Hepatocyte (in vitro differentiated cells): ENCODE measurements around the gene PROK1. TPM values are rescaled to one million over a fixed set of nuclear protein-coding genes. Genes with fewer than 3 reads are reported as not detected.
A peak's percentile ranks its signal among the peaks of the same experiment; 100 is the strongest.

Experiments used
- DNase-seq: peaks from one replicate; pipeline ENCODE4 v3.0.0-alpha.2; 2016; ENCODE audit warnings: low spot score
- H2AFZ ChIP-seq: fragments of 200-600 bp; sonication (generic); 2 replicates; pipeline ENCODE4 v1.6.0; 2016; ENCODE audit warnings: antibody characterized with exemption, mild to moderate bottlenecking
- H3K27ac ChIP-seq: fragments of 200-600 bp; sonication (generic); 2 replicates; pipeline ENCODE4 v1.5.1; 2016; ENCODE audit warnings: mild to moderate bottlenecking
- H3K27me3 ChIP-seq: fragments of 200-600 bp; sonication (generic); 2 replicates; pipeline ENCODE4 v1.6.1; 2016
- H3K36me3 ChIP-seq: fragments of 200-600 bp; sonication (generic); replicated peaks from 2 replicates; pipeline ENCODE4 v1.5.1; 2016; ENCODE audit warnings: low read depth; ENCODE audit not compliant: insufficient read depth
- H3K4me1 ChIP-seq: fragments of 200-600 bp; sonication (generic); 2 replicates; pipeline ENCODE4 v1.5.1; 2016; ENCODE audit warnings: mild to moderate bottlenecking, moderate library complexity; ENCODE audit not compliant: insufficient read depth
- H3K4me2 ChIP-seq: fragments of 200-600 bp; sonication (generic); 2 replicates; pipeline ENCODE4 v1.6.0; 2016
- H3K4me3 ChIP-seq: fragments of 200-600 bp; sonication (generic); 2 replicates; pipeline ENCODE4 v1.5.1; 2016; ENCODE audit warnings: mild to moderate bottlenecking
- H3K79me2 ChIP-seq: fragments of 200-600 bp; sonication (generic); 2 replicates; pipeline ENCODE4 v1.6.0; 2017; ENCODE audit warnings: mild to moderate bottlenecking
- H3K9me2 ChIP-seq: fragments of 200-600 bp; sonication (generic); replicated peaks from 2 replicates; pipeline ENCODE4 v1.6.0; 2017; ENCODE audit warnings: mild to moderate bottlenecking; ENCODE audit not compliant: insufficient read depth
- H3K9me3 ChIP-seq: fragments of 200-600 bp; sonication (generic); 2 replicates; pipeline ENCODE4 v1.5.1; 2016; ENCODE audit warnings: low read depth, mild to moderate bottlenecking
- H4K20me1 ChIP-seq: fragments of 200-600 bp; sonication (generic); 2 replicates; pipeline ENCODE4 v1.6.0; 2016; ENCODE audit warnings: mild to moderate bottlenecking; ENCODE audit not compliant: insufficient read depth, poor library complexity, severe bottlenecking
- EZH2 ChIP-seq: fragments of 200-600 bp; sonication (generic); IDR thresholded peaks from 2 replicates; pipeline ENCODE4 v1.6.1; 2016; ENCODE audit warnings: antibody characterized with exemption, mild to moderate bottlenecking, borderline replicate concordance
- EZH2phosphoT487 ChIP-seq: fragments of 200-600 bp; sonication (generic); IDR thresholded peaks from one replicate; pipeline ENCODE4 v1.6.1; 2018; ENCODE audit warnings: antibody characterized with exemption, mild to moderate bottlenecking, low read depth, moderate library complexity; ENCODE audit not compliant: unreplicated experiment, severe bottlenecking
- WGBS: methylation state at CpG from one replicate; pipeline ENCODE4 v1.1.6; 2016; ENCODE audit warnings: low lambda C conversion rate; ENCODE audit errors: missing lambda C conversion rate; 5-methylcytosine and 5-hydroxymethylcytosine counted together
- polyA plus RNA-seq: library from polyadenylated mRNA; unstranded; fragments of >200 nt; fragmentation: Nextera tagmentation; extraction: Ambion mirVana; gene quantifications from 2 replicates; pipeline ENCODE4 v1.2.1, GENCODE V29; 2016
- total RNA-seq: library from RNA; depleted of rRNA; stranded (reverse); fragments of >200 nt; gene quantifications from 2 replicates; pipeline ENCODE4 v1.2.3, GENCODE V29; 2014
- TF ChIP-seq, protein P1 (sequence below): fragments of 200-600 bp; sonication (generic); IDR thresholded peaks from 2 replicates; pipeline ENCODE4 v1.5.1; 2016; ENCODE audit warnings: antibody characterized with exemption, mild to moderate bottlenecking; ENCODE audit not compliant: poor library complexity

The PROK1 gene
- total and polyA plus RNA-seq, 2 experiments from 2014 or later: 8.8 to 9.4 TPM

DNA sequence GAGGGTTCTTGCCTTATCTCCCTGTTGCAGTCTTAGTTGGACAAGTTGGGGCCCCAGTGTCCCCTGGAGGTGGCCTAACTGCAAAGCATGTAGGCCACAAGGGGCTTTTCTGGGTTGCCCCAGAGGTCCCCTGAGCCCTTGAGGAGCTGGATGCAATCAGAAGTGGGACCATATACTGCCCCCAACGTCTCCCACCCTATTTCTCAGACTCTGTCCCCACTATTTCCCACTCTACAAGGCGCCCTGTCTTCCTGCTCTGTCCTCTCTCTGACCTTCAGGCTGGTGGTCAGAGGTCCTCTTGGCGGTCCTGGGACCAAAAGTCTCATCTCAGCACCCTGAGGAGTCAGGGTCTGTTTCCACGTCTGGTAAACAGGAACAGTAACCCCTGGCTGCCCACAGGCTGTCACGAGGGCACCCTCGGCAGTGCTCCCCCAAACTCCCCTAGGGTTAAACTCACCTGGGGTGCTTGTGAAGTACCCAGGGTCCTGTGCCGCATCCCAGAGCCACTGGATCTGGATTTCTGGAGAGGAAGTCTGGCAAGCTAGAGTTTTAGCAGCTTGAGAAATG lies 14.9 kb downstream of the PROK1 start:
- H3K4me1 ChIP-seq: peaks cover 34% of the 10 kb centered on the region
- H3K27ac ChIP-seq: peak overlapping the region; percentile 86
- no peaks in the 10 kb centered on the region for H3K9me2 ChIP-seq
- no peaks in the 10 kb centered on the region for H3K9me3 ChIP-seq
- WGBS: 86% methylated on average over 7 of the region's 7 CpGs
- H2AFZ ChIP-seq: no peak overlapping the region
- no peaks in the 10 kb centered on the region for H4K20me1 ChIP-seq
- no peak overlapping the region for H3K4me3 ChIP-seq
- TF ChIP-seq EZH2: no peak
- TF ChIP-seq EZH2phosphoT487: no peak
- TF ChIP-seq, protein P1, sequence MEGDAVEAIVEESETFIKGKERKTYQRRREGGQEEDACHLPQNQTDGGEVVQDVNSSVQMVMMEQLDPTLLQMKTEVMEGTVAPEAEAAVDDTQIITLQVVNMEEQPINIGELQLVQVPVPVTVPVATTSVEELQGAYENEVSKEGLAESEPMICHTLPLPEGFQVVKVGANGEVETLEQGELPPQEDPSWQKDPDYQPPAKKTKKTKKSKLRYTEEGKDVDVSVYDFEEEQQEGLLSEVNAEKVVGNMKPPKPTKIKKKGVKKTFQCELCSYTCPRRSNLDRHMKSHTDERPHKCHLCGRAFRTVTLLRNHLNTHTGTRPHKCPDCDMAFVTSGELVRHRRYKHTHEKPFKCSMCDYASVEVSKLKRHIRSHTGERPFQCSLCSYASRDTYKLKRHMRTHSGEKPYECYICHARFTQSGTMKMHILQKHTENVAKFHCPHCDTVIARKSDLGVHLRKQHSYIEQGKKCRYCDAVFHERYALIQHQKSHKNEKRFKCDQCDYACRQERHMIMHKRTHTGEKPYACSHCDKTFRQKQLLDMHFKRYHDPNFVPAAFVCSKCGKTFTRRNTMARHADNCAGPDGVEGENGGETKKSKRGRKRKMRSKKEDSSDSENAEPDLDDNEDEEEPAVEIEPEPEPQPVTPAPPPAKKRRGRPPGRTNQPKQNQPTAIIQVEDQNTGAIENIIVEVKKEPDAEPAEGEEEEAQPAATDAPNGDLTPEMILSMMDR: no peak
- no peaks in the 10 kb centered on the region for H3K27me3 ChIP-seq
- DNase-seq: no peak
- no peaks in the 10 kb centered on the region for H3K79me2 ChIP-seq
- H3K4me2 ChIP-seq: peak overlapping the region; percentile 19
- H3K36me3 ChIP-seq: no peaks in the 10 kb centered on the region

DNA sequence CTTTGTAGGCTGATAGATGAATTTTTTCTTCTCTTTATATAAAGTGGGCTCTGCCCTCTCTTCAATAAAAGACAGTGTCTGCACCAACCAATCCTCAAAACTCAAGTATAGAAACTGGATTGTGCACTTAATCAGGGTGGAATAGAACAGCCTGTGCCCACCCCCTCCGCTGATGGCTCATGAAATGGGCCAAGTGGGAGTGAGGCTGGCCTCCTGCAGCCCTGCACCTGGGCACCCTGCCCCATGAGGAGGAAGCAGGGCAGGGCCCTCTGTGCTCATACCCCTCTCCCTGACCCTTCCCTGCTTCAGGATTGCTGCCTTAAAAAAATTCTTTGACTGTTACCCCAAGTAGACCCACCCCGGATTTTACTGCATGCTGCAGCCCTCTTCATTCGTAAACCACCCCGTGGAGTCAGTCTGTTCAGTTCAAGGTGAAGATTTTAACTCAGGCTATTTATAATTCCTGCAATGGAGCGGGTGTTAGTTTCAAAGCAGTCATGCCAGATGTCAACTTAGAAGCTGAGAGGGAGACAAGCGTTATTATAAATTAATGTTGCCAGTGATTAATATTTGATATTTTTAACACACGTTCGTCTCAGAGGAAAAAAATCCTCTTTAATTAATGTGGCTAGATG lies 15.8 kb downstream of the PROK1 start:
- Histone ChIP-seq H3K79me2 (no peaks in the 10 kb centered on the region), H2AFZ (no peak overlapping the region), H3K36me3 (no peaks in the 10 kb centered on the region), H3K4me3 (no peak overlapping the region), H3K27ac (peak overlapping the region; percentile 86), H3K27me3 (no peaks in the 10 kb centered on the region), H3K4me1 (peaks cover 34% of the 10 kb centered on the region), H3K9me3 (no peaks in the 10 kb centered on the region), H3K9me2 (no peaks in the 10 kb centered on the region), H3K4me2 (no peak overlapping the region), H4K20me1 (no peaks in the 10 kb centered on the region)
- WGBS: 81% methylated on average over 8 of the region's 8 CpGs
- TF ChIP-seq, protein P1: no peak
- TF ChIP-seq EZH2 (no peak), EZH2phosphoT487 (no peak)
- DNase-seq: no peak

DNA sequence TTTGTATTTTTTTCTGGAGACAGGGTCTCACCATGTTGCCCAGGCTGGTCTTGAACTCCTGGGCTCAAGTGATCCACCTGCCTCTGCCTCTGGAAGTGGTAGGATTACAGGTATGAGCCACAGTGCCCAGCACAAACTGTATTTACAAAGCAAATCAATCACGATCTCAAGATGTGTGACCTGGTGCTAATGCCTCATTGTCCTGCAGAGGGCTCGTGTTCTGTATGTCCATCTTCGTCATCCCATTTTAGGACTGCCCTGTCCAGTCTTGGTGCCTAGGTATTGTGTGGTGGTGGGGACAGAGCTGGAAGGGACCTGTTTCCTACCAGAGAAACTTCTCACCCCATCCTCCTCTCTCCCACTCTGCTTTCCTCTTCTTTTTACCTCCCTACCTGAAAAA lies 20.2 kb downstream of the PROK1 start:
- no peak overlapping the region for H2AFZ ChIP-seq
- WGBS: 72% methylated on average over 3 of the region's 3 CpGs

More for the DNA sequence above, 20.2 kb downstream of the PROK1 start:
- no peak overlapping the region for H3K27ac ChIP-seq
- H3K4me2 ChIP-seq: no peak overlapping the region
- no peaks in the 10 kb centered on the region for H4K20me1 ChIP-seq
- DNase-seq: no peak
- peaks cover 14% of the 10 kb centered on the region for H3K4me1 ChIP-seq
- no peaks in the 10 kb centered on the region for H3K79me2 ChIP-seq
- H3K27me3 ChIP-seq: no peaks in the 10 kb centered on the region
- no peaks in the 10 kb centered on the region for H3K36me3 ChIP-seq
- H3K9me2 ChIP-seq: no peaks in the 10 kb centered on the region
- TF ChIP-seq EZH2phosphoT487: no peak
- TF ChIP-seq, protein P1: no peak
- no peak for TF ChIP-seq EZH2
- H3K9me3 ChIP-seq: no peaks in the 10 kb centered on the region
- no peak overlapping the region for H3K4me3 ChIP-seq
